A673 (cell line): ENCODE measurements around the gene FNTB. TPM values are rescaled to one million over a fixed set of nuclear protein-coding genes. Genes with fewer than 3 reads are reported as not detected.

Experiments used
- BruUV-seq: library from RNA; stranded (reverse); fragments of 400-500 nt; replicated peaks from 2 replicates; lab custom pipeline; 2021; lab: Mats Ljungman, UMichigan
- CTCF ChIA-PET: fragments of 300-600 bp; sonication (Branson Sonifier 250); formaldehyde crosslinking; loops from one replicate; lab custom pipeline; 2022; ENCODE audit warnings: antibody characterized with exemption; lab: Charles Lee
- POLR2A ChIA-PET: fragments of 300-600 bp; sonication (Branson Sonifier 250); formaldehyde crosslinking; loops from one replicate; lab custom pipeline; 2022; ENCODE audit warnings: antibody characterized with exemption; ENCODE audit not compliant: low non-redundant PET; lab: Charles Lee
- DNase-seq: peaks from one replicate; pipeline ENCODE4 v3.0.0-alpha.2; 2015; ENCODE audit warnings: low spot score
- H3K27ac ChIP-seq: fragments of 200-600 bp; sonication (generic); 2 replicates; pipeline ENCODE4 v1.5.1; 2016; ENCODE audit warnings: mixed run types, low read depth, mild to moderate bottlenecking, mixed read lengths, antibody characterized with exemption, low read length; ENCODE audit not compliant: poor library complexity, severe bottlenecking
- H3K27me3 ChIP-seq: fragments of 200-600 bp; sonication (generic); replicated peaks from 2 replicates; pipeline ENCODE4 v1.6.1; 2017; ENCODE audit warnings: mixed run types, low read depth, mild to moderate bottlenecking, mixed read lengths, antibody characterized with exemption, low read length; ENCODE audit not compliant: insufficient read depth, poor library complexity
- H3K36me3 ChIP-seq: fragments of 200-600 bp; sonication (generic); 2 replicates; pipeline ENCODE4 v1.6.1; 2016; ENCODE audit warnings: mixed run types, mild to moderate bottlenecking, mixed read lengths, antibody characterized with exemption, low read length; ENCODE audit not compliant: insufficient read depth, poor library complexity, severe bottlenecking
- H3K4me1 ChIP-seq: fragments of 200-600 bp; sonication (generic); 2 replicates; pipeline ENCODE4 v1.6.1; 2017; ENCODE audit warnings: mixed run types, mild to moderate bottlenecking, mixed read lengths, antibody characterized with exemption, low read length; ENCODE audit not compliant: insufficient read depth, poor library complexity, severe bottlenecking
- H3K4me3 ChIP-seq: fragments of 200-600 bp; sonication (generic); 2 replicates; pipeline ENCODE4 v1.5.1; 2016; ENCODE audit warnings: low read depth, mixed run types, mild to moderate bottlenecking, mixed read lengths, low read length; ENCODE audit not compliant: poor library complexity, severe bottlenecking
- H3K9me3 ChIP-seq: fragments of 200-600 bp; sonication (generic); 2 replicates; pipeline ENCODE4 v1.6.1; 2016; ENCODE audit warnings: mixed run types, low read depth, mild to moderate bottlenecking, mixed read lengths, antibody characterized with exemption, low read length; ENCODE audit not compliant: poor library complexity, severe bottlenecking
- CTCF ChIP-seq: fragments of 300-800, 200-600 bp; sonication (generic); conservative IDR thresholded peaks from 2 replicates; pipeline ENCODE4 v1.5.1; 2017; ENCODE audit warnings: low read depth, mild to moderate bottlenecking, antibody characterized with exemption, low read length, moderate library complexity, mixed read lengths
- EZH2 ChIP-seq: fragments of 200-600 bp; sonication (generic); IDR thresholded peaks from 2 replicates; pipeline ENCODE4 v1.6.1; 2017; ENCODE audit warnings: borderline replicate concordance, low read depth, mild to moderate bottlenecking, mixed read lengths, antibody characterized with exemption, low read length; ENCODE audit not compliant: poor library complexity, severe bottlenecking
- intact Hi-C: fragments of 100-400 bp; cut with micrococcal nuclease; formaldehyde crosslinking; loops from one replicate; pipeline ENCODE4 v1.10.0; 2022; ENCODE audit not compliant: unreplicated experiment
- total RNA-seq: library from RNA; stranded (reverse); gene quantifications from 2 replicates; pipeline ENCODE4 v1.2.3, GENCODE V29; 2021

FNTB gene
- total RNA-seq, 1 experiment from 2014 or later, result 24.0 TPM

- H3K27me3 ChIP-seq, result no peaks in the 10 kb centered on the region
- no peak for DNase-seq
- no TSS peak for BruUV-seq
- H3K27ac ChIP-seq, result no peak overlapping the region
- H3K9me3 ChIP-seq, result no peaks in the 10 kb centered on the region
- POLR2A ChIA-PET, result no interaction called here
- peaks cover 17% of the 10 kb centered on the region for H3K36me3 ChIP-seq
- H3K4me1 ChIP-seq, result no peaks in the 10 kb centered on the region
- intact Hi-C loops, result no loop called here
- CTCF ChIA-PET, result no interaction called here
- TF ChIP-seq CTCF (no peak), EZH2 (no peak)
- no peak overlapping the region for H3K4me3 ChIP-seq
These were observed 38.3 kb downstream of the FNTB start for GRCh38 chr14:65024957-65025356.

- Histone ChIP-seq H3K4me1 (no peaks in the 10 kb centered on the region), H3K4me3 (no peak overlapping the region), H3K9me3 (no peaks in the 10 kb centered on the region), H3K36me3 (peaks cover 19% of the 10 kb centered on the region), H3K27me3 (no peaks in the 10 kb centered on the region), H3K27ac (no peak overlapping the region)
- POLR2A ChIA-PET, result no interaction called here
- TF ChIP-seq CTCF (no peak), EZH2 (no peak)
- BruUV-seq, result no TSS peak
- intact Hi-C loops, result no loop called here
- CTCF ChIA-PET, result no interaction called here
- DNase-seq, result no peak
These were observed 39.1 kb downstream of the FNTB start for GRCh38 chr14:65025818-65026217.

GRCh38 chr14:65026526-65026925, 39.8 kb downstream of the FNTB start:
- H3K27ac ChIP-seq, result no peak overlapping the region
- POLR2A ChIA-PET, result no interaction called here
- CTCF ChIA-PET, result no interaction called here

More at GRCh38 chr14:65026526-65026925, 39.8 kb downstream of the FNTB start:
- intact Hi-C loops, result no loop called here
- BruUV-seq, result no TSS peak
- no peaks in the 10 kb centered on the region for H3K9me3 ChIP-seq
- DNase-seq, result no peak
- no peaks in the 10 kb centered on the region for H3K27me3 ChIP-seq
- TF ChIP-seq EZH2 (no peak), CTCF (no peak)
- H3K36me3 ChIP-seq, result peaks cover 19% of the 10 kb centered on the region
- H3K4me1 ChIP-seq, result no peaks in the 10 kb centered on the region
- H3K4me3 ChIP-seq, result no peak overlapping the region
